ENCODE measurements around the gene SLC35B4.

SLC35B4 gene

GRCh38 chr7:134254311-134254710, 62.4 kb downstream of the SLC35B4 start:
- no peak overlapping the region for H4K91ac ChIP-seq (ENCODE audit: low read depth, low read length)
- H4K8ac ChIP-seq (ENCODE audit: low read depth, low read length), result no peak overlapping the region
- H3K14ac ChIP-seq (ENCODE audit: low read length), result no peak overlapping the region
- no peak overlapping the region for H3K4ac ChIP-seq (ENCODE audit: low read depth, low read length)
- no peak overlapping the region for H3K9ac ChIP-seq (ENCODE audit: low read length)
- H3K36me3 ChIP-seq (ENCODE audit: control insufficient read depth in 1 of 2, insufficient read depth in 2 of 2, low read length in 2 of 2), result no peaks in the 10 kb centered on the region
- H2BK120ac ChIP-seq (ENCODE audit: insufficient read depth, low read length, poor library complexity), result no peak overlapping the region
- H3K27ac ChIP-seq (ENCODE audit: low read depth, low read length), result no peak overlapping the region
- no peak overlapping the region for H2BK12ac ChIP-seq (ENCODE audit: low read length)
- peak in 1 of 2 donors; percentile 28 for DNase-seq
- no peak overlapping the region for H4K12ac ChIP-seq (ENCODE audit: low read depth, low read length)
- no peak overlapping the region for H2AK5ac ChIP-seq (ENCODE audit: low read length)
- H3K27me3 ChIP-seq (ENCODE audit: insufficient read depth, low read length), result no peaks in the 10 kb centered on the region
- no peak overlapping the region for H3K23ac ChIP-seq (ENCODE audit: low read length)
- WGBS (ENCODE audit: extremely low coverage, insufficient coverage, insufficient read length), result no CpG with 5 or more reads among the region's 3 CpGs
- no peak overlapping the region for H3K18ac ChIP-seq (ENCODE audit: low read length)
- H3K4me1 ChIP-seq (ENCODE audit: control insufficient read depth in 1 of 2, insufficient read depth in 2 of 2, low read length in 2 of 2), result no peaks in the 10 kb centered on the region
- no peak overlapping the region for H3K4me3 ChIP-seq (ENCODE audit: low read depth, low read length)
- H3K79me1 ChIP-seq (ENCODE audit: low read length), result no peaks in the 10 kb centered on the region
- H2AFZ ChIP-seq (ENCODE audit: insufficient read depth, low read length, poor library complexity), result no peak overlapping the region
- H3K9me3 ChIP-seq (ENCODE audit: insufficient read depth, low read depth, low read length), result no peaks in the 10 kb centered on the region
- H3K4me2 ChIP-seq (ENCODE audit: low read length), result no peak overlapping the region
- H2BK5ac ChIP-seq (ENCODE audit: low read depth, low read length, poor library complexity), result no peak overlapping the region
- no peaks in the 10 kb centered on the region for H3K79me2 ChIP-seq (ENCODE audit: control insufficient read depth, insufficient read depth, low read length, poor library complexity)

- Histone ChIP-seq H4K12ac (ENCODE audit: low read depth, low read length) (no peak overlapping the region), H3K36me3 (ENCODE audit: control insufficient read depth in 1 of 2, insufficient read depth in 2 of 2, low read length in 2 of 2) (no peaks in the 10 kb centered on the region), H3K4me3 (ENCODE audit: low read depth, low read length) (no peak overlapping the region), H2BK120ac (ENCODE audit: insufficient read depth, low read length, poor library complexity) (no peak overlapping the region), H3K4me1 (ENCODE audit: control insufficient read depth in 1 of 2, insufficient read depth in 2 of 2, low read length in 2 of 2) (no peaks in the 10 kb centered on the region), H3K79me2 (ENCODE audit: control insufficient read depth, insufficient read depth, low read length, poor library complexity) (no peaks in the 10 kb centered on the region), H3K9me3 (ENCODE audit: insufficient read depth, low read depth, low read length) (no peaks in the 10 kb centered on the region), H2BK12ac (ENCODE audit: low read length) (no peak overlapping the region), H3K18ac (ENCODE audit: low read length) (no peak overlapping the region), H3K23ac (ENCODE audit: low read length) (no peak overlapping the region), H3K9ac (ENCODE audit: low read length) (peak overlapping the region; percentile 66), H2AK5ac (ENCODE audit: low read length) (no peak overlapping the region), H2AFZ (ENCODE audit: insufficient read depth, low read length, poor library complexity) (no peak overlapping the region), H3K4ac (ENCODE audit: low read depth, low read length) (no peak overlapping the region), H3K27ac (ENCODE audit: low read depth, low read length) (no peak overlapping the region), H4K91ac (ENCODE audit: low read depth, low read length) (no peak overlapping the region), H3K4me2 (ENCODE audit: low read length) (no peak overlapping the region), H3K14ac (ENCODE audit: low read length) (no peak overlapping the region), H3K27me3 (ENCODE audit: insufficient read depth, low read length) (no peaks in the 10 kb centered on the region), H4K8ac (ENCODE audit: low read depth, low read length) (no peak overlapping the region), H2BK5ac (ENCODE audit: low read depth, low read length, poor library complexity) (no peak overlapping the region), H3K79me1 (ENCODE audit: low read length) (no peaks in the 10 kb centered on the region)
- no peak for DNase-seq
- WGBS (ENCODE audit: extremely low coverage, insufficient coverage, insufficient read length), result no CpG with 5 or more reads among the region's 3 CpGs
Observed at GRCh38 chr7:134248196-134248595, 68.5 kb downstream of the SLC35B4 start.

- H2BK120ac ChIP-seq (ENCODE audit: insufficient read depth, low read length, poor library complexity), result no peak overlapping the region
- no peaks in the 10 kb centered on the region for H3K4me1 ChIP-seq (ENCODE audit: control insufficient read depth in 1 of 2, insufficient read depth in 2 of 2, low read length in 2 of 2)
- H3K23ac ChIP-seq (ENCODE audit: low read length), result no peak overlapping the region
- no peak overlapping the region for H2AFZ ChIP-seq (ENCODE audit: insufficient read depth, low read length, poor library complexity)
- H4K91ac ChIP-seq (ENCODE audit: low read depth, low read length), result no peak overlapping the region
- H3K4ac ChIP-seq (ENCODE audit: low read depth, low read length), result no peak overlapping the region
- H2AK5ac ChIP-seq (ENCODE audit: low read length), result no peak overlapping the region
- no CpG with 5 or more reads among the region's 2 CpGs for WGBS (ENCODE audit: extremely low coverage, insufficient coverage, insufficient read length)
- H3K4me3 ChIP-seq (ENCODE audit: low read depth, low read length), result no peak overlapping the region
- no peaks in the 10 kb centered on the region for H3K27me3 ChIP-seq (ENCODE audit: insufficient read depth, low read length)
- no peak overlapping the region for H3K27ac ChIP-seq (ENCODE audit: low read depth, low read length)
- no peak overlapping the region for H2BK5ac ChIP-seq (ENCODE audit: low read depth, low read length, poor library complexity)
- no peaks in the 10 kb centered on the region for H3K79me1 ChIP-seq (ENCODE audit: low read length)
- no peaks in the 10 kb centered on the region for H3K9me3 ChIP-seq (ENCODE audit: insufficient read depth, low read depth, low read length)
- H3K18ac ChIP-seq (ENCODE audit: low read length), result no peak overlapping the region
- H2BK12ac ChIP-seq (ENCODE audit: low read length), result no peak overlapping the region
- H3K4me2 ChIP-seq (ENCODE audit: low read length), result no peak overlapping the region
- H3K14ac ChIP-seq (ENCODE audit: low read length), result no peak overlapping the region
- no peak for DNase-seq
- no peaks in the 10 kb centered on the region for H3K79me2 ChIP-seq (ENCODE audit: control insufficient read depth, insufficient read depth, low read length, poor library complexity)
- H4K8ac ChIP-seq (ENCODE audit: low read depth, low read length), result no peak overlapping the region
- H3K36me3 ChIP-seq (ENCODE audit: control insufficient read depth in 1 of 2, insufficient read depth in 2 of 2, low read length in 2 of 2), result no peaks in the 10 kb centered on the region
- H4K12ac ChIP-seq (ENCODE audit: low read depth, low read length), result no peak overlapping the region
- no peak overlapping the region for H3K9ac ChIP-seq (ENCODE audit: low read length)
Observed at GRCh38 chr7:134246761-134247160, 70.0 kb downstream of the SLC35B4 start.

- no peaks in the 10 kb centered on the region for H3K27me3 ChIP-seq (ENCODE audit: insufficient read depth, low read length)
- H4K12ac ChIP-seq (ENCODE audit: low read depth, low read length), result no peak overlapping the region
- no peaks in the 10 kb centered on the region for H3K79me1 ChIP-seq (ENCODE audit: low read length)
- H3K4me1 ChIP-seq (ENCODE audit: control insufficient read depth in 1 of 2, insufficient read depth in 2 of 2, low read length in 2 of 2), result no peaks in the 10 kb centered on the region
- no peak for DNase-seq
- no peak overlapping the region for H3K18ac ChIP-seq (ENCODE audit: low read length)
- H2BK12ac ChIP-seq (ENCODE audit: low read length), result no peak overlapping the region
- H2BK120ac ChIP-seq (ENCODE audit: insufficient read depth, low read length, poor library complexity), result no peak overlapping the region
- H4K91ac ChIP-seq (ENCODE audit: low read depth, low read length), result no peak overlapping the region
- no peak overlapping the region for H3K4ac ChIP-seq (ENCODE audit: low read depth, low read length)
- no peak overlapping the region for H2AFZ ChIP-seq (ENCODE audit: insufficient read depth, low read length, poor library complexity)
- H3K14ac ChIP-seq (ENCODE audit: low read length), result no peak overlapping the region
- no peak overlapping the region for H3K23ac ChIP-seq (ENCODE audit: low read length)
- no CpG with 5 or more reads among the region's 3 CpGs for WGBS (ENCODE audit: extremely low coverage, insufficient coverage, insufficient read length)
- no peak overlapping the region for H2AK5ac ChIP-seq (ENCODE audit: low read length)
- no peaks in the 10 kb centered on the region for H3K36me3 ChIP-seq (ENCODE audit: control insufficient read depth in 1 of 2, insufficient read depth in 2 of 2, low read length in 2 of 2)
- H3K4me3 ChIP-seq (ENCODE audit: low read depth, low read length), result no peak overlapping the region
- no peak overlapping the region for H4K8ac ChIP-seq (ENCODE audit: low read depth, low read length)
- H3K79me2 ChIP-seq (ENCODE audit: control insufficient read depth, insufficient read depth, low read length, poor library complexity), result no peaks in the 10 kb centered on the region
- H2BK5ac ChIP-seq (ENCODE audit: low read depth, low read length, poor library complexity), result no peak overlapping the region
- no peak overlapping the region for H3K4me2 ChIP-seq (ENCODE audit: low read length)
- no peak overlapping the region for H3K27ac ChIP-seq (ENCODE audit: low read depth, low read length)
- no peak overlapping the region for H3K9ac ChIP-seq (ENCODE audit: low read length)
- no peaks in the 10 kb centered on the region for H3K9me3 ChIP-seq (ENCODE audit: insufficient read depth, low read depth, low read length)
Observed at GRCh38 chr7:134246347-134246746, 70.4 kb downstream of the SLC35B4 start.

Measured in trophoblast cell (in vitro differentiated cells and primary cell).